ENCODE results near the gene MMP15. TPM values are rescaled to one million over a fixed set of nuclear protein-coding genes. Genes with fewer than 3 reads are reported as not detected.

MMP15 gene
- total RNA-seq, 1 donor from 2014 or later, result 4.6 TPM

DNA sequence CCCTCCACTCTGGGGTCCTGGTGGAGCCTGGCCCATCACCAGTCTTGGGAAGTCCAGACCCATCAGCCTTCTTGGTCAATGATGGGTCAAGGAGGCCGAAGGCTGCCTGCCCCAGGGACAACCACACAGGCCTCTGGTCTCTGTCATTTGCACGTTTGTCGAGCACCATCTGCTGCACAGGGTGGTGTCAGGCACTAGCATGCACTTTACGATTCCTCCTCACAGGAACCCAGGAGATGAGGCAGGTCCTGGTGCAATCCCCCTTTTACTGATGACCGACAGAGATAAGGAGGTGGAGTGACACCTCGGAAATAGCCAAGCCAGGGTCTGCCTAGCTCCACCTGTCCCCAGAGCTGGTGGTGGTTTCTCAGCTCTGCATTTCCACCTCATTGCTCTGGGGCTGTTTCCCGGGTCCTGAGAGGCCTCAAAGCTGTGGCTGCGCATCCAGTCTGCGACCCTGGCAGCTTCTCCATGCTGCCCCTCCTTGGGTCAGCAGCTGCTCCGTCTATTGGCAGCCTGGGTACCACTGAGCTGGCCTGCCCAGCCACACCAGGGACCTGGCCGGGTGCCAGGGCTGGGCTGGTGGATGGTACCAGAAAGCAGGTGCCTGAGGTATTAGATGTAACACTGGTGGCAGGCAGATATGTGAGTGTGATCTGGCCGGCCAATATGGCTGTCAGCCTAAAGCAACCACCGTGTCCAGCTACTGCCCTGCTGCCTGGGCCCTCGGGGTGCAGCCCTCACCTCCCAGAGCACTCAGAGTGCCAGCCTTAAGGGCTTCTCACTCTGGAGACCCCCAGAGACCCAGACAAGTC lies 10.0 kb downstream of the MMP15 start:
- no peak for ATAC-seq

DNA sequence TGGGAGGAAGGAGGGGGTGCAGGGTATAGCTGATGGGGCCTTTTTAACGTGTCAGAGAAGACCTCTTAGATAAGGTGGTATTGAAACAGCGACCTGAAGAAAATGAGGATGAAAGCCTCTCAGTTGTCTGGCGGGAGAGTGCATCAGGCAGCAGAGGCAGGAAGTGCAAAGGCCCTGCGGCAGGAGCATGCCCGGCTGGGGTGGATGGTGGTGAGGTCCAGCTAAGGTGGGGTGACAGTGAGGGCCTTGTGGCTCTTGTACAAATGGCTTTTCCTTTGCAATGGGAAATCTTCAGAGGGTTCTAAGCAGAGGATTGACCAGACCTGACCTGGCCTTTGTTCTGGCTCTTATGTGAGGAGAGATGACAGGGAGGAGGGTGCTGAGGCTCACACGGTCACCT lies 11.4 kb downstream of the MMP15 start:
- ATAC-seq, result no peak

DNA sequence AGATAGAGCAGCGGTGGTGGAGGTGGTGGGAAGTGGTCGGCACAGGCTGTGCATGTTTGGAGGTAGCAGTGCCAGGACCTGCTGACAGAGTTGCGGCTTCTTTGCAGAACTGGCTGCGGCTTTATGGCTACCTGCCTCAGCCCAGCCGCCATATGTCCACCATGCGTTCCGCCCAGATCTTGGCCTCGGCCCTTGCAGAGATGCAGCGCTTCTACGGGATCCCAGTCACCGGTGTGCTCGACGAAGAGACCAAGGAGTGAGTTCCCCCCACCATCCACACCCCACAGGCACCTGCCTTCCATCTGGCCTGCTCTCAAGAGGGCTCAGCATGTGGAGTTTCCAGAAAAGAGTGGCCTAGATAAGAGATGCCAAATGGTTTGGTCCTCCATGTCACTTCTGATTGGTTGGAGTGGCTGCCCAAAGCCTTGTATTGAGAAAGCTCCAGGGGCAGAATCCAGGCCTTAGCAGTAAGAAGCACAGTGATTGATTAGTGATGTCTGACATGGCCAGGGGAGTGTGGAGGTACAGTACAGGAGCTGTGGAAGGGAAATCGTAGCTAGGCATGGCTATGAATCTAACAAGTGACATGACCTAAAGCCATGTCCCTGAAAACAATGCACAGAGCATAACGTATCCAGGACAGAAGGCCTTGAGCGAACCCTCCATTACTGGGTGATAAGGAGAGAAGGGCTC lies 12.0 kb downstream of the MMP15 start:
- ATAC-seq, result no peak

DNA sequence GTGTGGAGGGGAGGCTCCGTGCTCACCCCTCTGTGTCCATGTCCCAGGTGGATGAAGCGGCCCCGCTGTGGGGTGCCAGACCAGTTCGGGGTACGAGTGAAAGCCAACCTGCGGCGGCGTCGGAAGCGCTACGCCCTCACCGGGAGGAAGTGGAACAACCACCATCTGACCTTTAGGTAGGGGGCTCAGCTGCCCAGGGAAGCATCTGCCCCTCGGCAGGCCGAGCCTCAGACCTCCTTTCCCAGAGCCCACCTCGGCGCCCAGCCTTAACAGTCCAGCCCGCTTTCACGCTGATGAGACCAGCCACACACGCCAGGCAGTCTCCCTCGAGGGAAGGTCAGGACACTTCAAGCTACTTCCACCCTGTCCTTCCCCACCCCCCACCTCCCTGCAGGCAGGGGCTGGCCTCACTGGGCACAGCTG lies 12.7 kb downstream of the MMP15 start:
- ATAC-seq, result no peak

DNA sequence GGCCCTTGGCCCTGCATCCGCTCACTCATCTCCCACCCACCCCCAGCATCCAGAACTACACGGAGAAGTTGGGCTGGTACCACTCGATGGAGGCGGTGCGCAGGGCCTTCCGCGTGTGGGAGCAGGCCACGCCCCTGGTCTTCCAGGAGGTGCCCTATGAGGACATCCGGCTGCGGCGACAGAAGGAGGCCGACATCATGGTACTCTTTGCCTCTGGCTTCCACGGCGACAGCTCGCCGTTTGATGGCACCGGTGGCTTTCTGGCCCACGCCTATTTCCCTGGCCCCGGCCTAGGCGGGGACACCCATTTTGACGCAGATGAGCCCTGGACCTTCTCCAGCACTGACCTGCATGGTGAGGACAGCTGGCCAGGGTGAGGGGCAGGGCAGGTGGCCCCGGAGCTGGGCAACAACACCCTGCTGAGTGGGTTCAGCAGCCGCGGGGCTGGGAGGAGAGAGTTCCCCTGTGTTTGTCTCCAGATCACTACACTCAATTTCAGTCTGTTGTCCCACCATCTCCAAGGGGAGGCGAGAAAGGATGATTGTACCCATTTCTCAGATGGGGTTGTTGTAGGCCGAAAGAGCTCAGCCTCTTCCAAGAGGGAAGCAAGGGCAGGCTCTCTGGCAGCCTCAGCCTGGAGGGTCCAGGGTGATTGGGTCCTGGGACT lies 14.4 kb downstream of the MMP15 start:
- no peak for ATAC-seq

DNA sequence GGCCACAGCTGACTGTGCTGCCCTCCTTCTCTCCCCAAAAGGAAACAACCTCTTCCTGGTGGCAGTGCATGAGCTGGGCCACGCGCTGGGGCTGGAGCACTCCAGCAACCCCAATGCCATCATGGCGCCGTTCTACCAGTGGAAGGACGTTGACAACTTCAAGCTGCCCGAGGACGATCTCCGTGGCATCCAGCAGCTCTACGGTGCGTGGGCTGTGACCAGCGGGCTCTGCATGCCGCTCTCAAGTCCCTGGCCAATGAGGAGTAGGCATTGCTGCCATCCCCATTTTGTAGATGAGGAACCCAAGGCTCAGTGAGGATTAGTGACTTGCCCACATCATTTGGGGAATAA lies 14.9 kb downstream of the MMP15 start:
- no peak for ATAC-seq

DNA sequence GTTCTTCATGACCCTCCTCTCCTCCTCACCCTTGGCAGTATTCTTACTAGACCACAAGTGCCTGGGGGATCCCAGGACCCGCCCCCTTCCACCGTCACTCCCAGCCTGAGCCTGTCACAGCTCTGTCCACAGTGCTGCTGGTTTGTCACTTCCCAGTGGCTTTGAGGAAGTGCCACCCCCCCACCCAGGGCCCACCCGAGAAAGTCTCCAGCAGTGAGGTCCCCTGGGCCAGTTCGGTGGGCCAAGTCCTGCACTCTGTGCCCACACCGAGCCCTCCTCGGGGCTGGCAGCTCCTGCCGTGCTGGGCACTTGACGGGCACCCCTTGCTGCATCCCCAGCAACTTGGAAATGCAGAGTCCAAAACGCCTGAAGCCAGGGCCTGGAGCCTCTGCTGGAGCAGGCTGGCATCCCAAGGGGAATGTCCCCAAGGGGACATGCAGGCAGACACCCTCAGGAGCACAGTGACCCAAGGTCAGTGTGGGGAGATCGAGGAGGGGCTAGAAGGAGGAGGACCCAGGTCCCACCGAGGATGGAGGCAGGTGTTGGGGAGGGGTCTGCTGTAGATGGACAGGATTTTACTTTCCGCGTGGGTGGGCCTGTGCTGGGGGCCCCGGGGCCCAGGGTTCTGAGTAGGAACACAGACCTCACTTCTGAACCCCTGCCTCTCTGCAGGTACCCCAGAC lies 15.5 kb downstream of the MMP15 start:
- no peak for ATAC-seq

DNA sequence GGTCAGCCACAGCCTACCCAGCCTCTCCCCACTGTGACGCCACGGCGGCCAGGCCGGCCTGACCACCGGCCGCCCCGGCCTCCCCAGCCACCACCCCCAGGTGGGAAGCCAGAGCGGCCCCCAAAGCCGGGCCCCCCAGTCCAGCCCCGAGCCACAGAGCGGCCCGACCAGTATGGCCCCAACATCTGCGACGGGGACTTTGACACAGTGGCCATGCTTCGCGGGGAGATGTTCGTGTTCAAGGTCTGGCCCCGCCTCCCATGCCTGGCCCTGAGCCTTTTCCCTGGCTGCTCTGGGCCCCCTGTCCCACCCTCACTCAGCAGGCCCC lies 16.0 kb downstream of the MMP15 start:
- no peak for ATAC-seq

DNA sequence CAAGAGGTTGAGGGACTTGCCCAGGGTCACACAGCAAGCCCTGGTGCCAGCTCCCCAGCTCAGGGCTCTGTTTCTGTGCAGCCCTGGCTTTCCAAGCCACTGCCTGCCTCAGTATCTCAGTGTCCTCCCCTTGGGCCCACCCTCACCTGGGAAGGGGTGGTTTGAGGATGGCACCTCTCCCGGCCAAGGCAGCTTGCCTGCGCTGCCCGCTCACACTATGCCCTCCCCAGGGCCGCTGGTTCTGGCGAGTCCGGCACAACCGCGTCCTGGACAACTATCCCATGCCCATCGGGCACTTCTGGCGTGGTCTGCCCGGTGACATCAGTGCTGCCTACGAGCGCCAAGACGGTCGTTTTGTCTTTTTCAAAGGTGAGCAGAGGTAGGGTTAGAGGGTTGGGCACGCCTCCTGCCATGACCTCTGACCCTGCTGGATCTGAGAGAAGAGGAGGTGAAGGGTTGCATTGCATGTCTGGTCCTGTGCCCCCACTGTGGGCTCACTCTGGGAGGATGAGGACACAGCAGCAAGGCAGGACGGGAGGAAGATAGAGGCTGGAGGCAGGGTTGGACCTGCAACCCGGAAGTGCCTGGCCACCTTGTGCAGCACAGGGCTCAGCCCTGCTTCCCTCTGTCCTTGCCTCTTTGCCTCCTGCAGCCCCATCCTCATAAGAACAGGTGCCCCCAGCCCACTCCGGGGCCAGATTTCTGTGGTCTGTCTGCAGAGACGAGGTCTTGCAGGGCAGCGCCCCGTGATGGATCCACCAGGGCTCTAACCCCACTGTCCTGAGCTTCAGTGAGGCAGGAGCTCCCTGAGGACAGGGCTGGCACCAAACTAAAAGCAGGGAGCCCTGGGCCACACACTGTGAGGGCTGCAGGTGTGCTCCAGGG lies 16.7 kb downstream of the MMP15 start:
- no peak for ATAC-seq

DNA sequence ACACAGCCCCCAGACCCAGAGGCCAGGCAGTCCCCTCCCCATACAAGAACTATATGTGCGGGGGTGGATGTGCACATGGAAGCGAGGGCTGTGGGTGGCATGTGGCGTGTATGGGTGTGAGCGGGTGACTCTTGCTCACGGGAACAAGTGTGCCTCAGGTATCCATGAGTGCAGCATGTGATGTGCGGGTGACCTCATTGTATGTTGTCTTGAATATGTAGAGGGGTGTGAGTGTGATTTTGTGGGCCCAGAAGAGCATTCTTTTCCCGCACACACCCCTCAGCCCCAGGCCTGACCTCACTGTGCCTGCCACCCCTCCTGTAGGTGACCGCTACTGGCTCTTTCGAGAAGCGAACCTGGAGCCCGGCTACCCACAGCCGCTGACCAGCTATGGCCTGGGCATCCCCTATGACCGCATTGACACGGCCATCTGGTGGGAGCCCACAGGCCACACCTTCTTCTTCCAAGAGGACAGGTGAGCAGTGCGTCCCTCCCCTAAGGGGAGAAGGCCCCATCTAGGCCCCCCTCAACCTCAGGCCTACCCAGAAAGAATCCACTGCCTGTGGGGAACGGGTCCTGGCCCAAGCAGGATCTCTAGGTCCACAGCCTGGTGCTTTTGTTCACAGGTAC lies 17.4 kb downstream of the MMP15 start:
- no peak for ATAC-seq

DNA sequence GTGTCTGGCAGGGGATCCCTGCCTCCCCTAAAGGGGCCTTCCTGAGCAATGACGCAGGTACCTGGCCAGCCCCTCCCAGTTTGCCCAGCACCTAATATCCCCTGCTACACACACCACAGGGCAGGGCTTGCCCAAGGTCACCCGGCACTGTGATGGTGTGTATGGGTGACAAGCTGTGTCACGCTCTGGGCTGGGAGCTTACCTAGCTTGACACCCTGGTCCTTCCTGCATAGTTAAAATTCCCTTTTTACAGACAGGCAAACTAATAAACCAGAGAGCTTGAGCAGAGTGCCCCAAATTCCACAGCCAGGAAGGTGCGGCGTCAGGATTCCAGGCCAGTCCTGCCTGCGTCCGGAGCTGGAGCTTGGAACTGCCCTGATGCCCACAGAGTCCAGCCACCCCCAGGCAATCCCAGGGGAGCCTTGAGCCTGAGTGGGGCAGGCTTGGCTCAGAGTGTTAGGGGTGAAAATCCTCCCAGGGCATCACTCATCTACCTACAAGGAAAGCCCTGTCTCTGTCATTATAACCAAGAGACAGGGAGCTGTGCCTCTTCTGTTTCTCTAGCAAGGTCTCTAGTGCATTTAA lies 18.1 kb downstream of the MMP15 start:
- ATAC-seq, result no peak

DNA sequence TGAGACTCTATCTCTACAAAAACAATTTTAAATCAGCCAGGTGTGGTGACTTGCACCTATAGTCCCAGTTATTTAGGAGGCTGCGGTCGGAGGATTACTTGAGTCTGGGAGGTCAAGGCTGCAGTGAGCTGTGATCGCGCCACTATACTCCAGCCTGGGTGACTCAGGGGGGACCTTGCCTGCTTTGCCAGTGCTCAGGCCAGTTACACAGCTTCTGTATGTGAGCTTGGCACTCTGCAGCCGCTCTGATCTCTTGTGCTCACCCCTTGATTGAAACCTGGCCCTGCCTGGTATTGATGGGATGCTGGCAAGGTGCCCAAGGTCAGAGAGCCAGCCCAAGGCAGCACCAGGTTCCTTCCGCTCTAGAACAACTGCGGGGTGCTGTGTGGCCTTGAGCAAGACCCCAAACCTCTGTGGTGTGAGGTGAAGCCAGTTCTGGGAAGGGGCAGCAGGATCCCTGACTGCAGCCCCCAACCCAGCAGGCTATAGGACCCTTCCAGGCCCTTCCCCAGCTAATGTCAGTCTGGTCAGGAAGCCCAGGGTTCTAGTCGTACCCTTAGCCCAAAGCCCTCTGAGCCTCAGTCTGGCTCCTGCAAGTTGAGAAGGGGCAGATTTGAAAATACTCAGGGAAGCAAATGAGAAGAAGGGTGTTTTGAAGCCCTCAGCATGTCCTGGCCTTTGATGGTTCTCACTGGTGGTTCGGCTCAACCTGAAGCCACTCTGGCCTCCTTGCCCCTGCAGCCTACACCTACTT lies 18.9 kb downstream of the MMP15 start:
- no peak for ATAC-seq

DNA sequence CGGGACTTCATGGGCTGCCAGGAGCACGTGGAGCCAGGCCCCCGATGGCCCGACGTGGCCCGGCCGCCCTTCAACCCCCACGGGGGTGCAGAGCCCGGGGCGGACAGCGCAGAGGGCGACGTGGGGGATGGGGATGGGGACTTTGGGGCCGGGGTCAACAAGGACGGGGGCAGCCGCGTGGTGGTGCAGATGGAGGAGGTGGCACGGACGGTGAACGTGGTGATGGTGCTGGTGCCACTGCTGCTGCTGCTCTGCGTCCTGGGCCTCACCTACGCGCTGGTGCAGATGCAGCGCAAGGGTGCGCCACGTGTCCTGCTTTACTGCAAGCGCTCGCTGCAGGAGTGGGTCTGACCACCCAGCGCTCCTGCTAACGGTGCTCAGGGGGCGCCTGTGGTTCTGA lies 19.5 kb downstream of the MMP15 start:
- ATAC-seq, result no peak

DNA sequence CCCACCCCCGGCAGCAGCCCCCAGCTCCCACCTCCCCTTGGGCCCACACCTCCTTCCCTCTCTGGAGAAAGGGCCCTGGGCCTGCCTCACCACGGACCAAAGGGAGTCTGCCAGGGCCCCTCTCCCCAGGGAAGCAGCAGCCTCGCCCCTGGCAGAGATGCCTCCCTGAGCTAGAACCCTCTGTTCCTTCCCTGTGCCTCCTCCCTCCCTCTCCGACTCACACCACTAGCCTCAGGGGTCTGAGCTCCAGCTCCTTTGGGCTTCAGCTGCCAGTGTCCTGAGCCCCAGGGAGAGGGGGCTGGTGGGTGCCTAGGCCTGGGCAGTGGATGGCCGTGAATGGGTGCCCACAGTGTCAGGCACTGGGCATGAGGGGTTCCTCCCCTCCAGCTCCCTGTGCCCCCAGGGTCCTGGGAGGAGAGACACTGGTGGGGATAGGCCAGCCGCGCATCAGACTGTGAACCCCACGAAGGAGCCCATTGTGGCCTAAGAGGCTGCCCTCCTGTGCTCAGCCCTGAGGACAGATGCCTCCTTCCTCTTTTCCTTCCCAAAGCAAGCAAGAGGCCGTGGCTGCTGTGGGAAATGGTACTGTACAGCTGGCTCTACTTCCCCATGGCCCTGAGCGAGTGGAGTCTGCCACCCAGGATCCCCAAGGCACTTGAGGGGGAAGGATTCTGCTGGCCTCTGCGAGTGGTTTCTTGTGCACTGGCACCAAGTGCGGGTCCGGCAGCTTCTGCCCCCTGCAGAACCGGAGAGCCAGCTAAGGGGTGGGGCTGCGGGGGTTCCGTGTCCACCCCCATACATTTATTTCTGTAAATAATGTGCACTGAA lies 20.7 kb downstream of the MMP15 start:
- ATAC-seq, result no peak

DNA sequence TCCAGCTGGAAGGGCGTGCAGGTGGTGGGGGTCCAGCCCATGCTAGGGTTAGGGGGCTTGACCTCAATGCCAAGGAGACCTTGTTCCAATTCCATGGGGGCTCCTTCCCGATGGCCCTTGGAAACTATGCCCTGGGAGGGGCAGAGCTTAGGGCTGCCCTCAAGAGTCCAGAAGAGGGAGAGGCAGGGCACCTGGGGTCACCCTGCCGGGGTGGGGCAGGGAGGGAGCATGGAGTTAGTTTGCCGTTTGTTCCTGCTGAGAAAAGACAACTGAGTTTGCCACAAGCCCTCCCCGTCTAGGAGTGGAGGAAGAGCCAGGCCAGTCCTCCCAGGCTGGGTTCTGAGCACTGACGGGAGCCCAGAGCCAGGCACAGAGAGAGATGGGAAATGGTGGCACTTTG lies 21.4 kb downstream of the MMP15 start:
- ATAC-seq, result no peak

DNA sequence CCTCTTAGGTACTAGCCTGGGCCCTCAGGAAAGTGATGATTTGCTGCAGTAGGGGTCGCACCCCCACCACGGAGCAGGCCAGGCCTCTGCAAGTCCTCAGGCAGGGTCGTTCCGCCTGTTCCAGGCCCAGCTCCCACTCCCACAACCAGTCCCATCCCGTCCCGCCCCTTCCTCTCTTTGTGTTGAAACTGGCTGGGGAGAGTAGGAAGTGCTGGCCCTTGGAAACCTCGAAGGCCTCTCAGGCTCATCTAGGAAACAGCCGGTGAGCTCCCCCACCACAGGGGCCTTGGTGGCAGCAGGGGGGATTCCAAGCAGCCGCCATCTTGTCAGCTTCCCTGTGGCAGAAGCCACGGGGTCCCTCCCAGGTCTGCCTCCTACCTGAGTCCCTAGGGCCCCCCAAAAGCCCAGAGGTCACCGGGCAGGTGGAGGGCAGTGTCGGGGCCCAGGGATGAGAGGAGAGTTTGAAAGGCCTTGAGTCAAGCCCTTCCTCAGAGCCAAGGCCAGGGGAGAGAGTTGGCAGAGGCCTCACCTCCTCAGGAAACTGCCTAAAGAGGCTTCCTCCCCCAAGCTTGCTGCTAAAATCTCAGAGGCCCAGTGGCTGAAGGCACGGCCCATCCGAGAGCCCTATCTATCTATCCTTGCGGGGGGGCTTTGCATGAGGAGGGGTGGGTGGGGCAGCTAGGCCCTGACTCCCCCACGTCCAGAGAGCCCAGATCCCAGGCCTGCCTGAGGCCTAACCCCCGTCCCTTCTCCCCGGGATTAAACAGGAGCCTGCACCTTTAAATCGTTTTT lies 22.2 kb downstream of the MMP15 start:
- ATAC-seq, result no peak

DNA sequence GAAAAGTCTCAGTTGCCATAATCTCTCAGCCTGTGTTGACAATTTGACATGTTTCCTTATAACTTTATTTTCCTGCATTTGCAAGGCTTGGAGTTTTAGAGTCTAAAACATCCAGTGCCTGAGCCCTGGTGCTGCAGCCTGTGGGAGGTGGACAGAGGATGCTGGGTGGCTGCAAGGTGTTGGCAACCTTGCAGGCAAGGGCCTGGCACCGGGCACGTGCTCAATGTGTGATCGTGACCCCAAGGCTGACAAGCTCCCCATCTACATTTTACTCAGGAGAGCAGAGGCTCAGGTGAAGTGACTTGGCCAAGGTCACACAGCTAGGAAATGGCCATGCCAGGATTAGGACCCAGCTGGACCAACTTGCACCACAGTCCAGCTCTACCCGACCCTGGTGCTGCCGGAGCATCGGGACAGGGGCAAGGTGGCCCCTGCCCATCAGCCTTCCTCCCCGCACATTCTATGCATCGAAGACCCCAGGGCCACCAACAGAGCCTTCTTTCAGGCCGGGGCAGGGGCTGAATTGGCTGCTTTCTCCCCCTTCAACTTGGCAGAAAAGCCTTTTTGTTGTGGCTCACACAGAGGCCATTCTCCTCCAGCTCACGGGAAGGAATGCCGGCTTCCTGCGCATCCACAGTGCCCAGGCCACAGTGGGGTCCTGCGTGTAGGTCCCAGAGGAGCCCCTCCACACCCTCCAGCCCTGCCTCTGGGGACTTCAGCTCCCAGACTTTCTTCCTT lies 23.1 kb downstream of the MMP15 start:
- ATAC-seq, result no peak
